Kidney (tissue), 14 donors: ENCODE results near the gene RAB34. TPM values are rescaled to one million over a fixed set of nuclear protein-coding genes. Genes with fewer than 3 reads are reported as not detected.

ENCODE experiments used
- DNase-seq, 5 donors: peaks; one replicate each; pipeline ENCODE4 v3.0.0-alpha.2; 2013 to 2020
- FAIRE-seq: peaks from 2 replicates; lab custom pipeline; 2012; peaks lifted over from hg19 to GRCh38; lab: Jason Lieb, UNC
- H3K27ac ChIP-seq, 2 donors: one replicate each; pipeline ENCODE4 v1.7.0; 2013; ENCODE audit warnings: low read depth in 2 of 2, low read length in 2 of 2, inconsistent platforms in 1 of 2
- H3K27me3 ChIP-seq: one replicate; pipeline ENCODE4 v1.7.1; 2013; ENCODE audit warnings: low read length, inconsistent platforms; ENCODE audit not compliant: control insufficient read depth, insufficient read depth
- H3K36me3 ChIP-seq, 3 donors: one replicate each; pipeline versions ENCODE4 v1.7.0 to v1.7.1; 2013; ENCODE audit warnings: low read length in 3 of 3, control low read depth in 1 of 3, inconsistent platforms in 1 of 3; ENCODE audit not compliant: insufficient read depth in 3 of 3, control insufficient read depth in 2 of 3
- H3K4me1 ChIP-seq, 3 donors: one replicate each; pipeline versions ENCODE4 v1.7.0 to v1.7.1; 2013; ENCODE audit warnings: low read length in 3 of 3, inconsistent platforms in 1 of 3, low read depth in 1 of 3; ENCODE audit not compliant: control insufficient read depth in 2 of 3, insufficient read depth in 2 of 3
- H3K4me3 ChIP-seq, 3 donors: one replicate each; pipeline versions ENCODE4 v1.7.0 to v1.8.1; 2013; ENCODE audit warnings: low read length in 3 of 3, control low read depth in 1 of 3, inconsistent platforms in 1 of 3
- H3K9ac ChIP-seq, 3 donors: one replicate each; pipeline versions ENCODE4 v1.7.0 to v1.7.1; 2013; ENCODE audit warnings: low read length in 3 of 3, control low read depth in 1 of 3, inconsistent platforms in 1 of 3
- H3K9me3 ChIP-seq, 3 donors: one replicate each; pipeline versions ENCODE4 v1.7.0 to v1.7.1; 2013; ENCODE audit warnings: low read length in 3 of 3, control low read depth in 1 of 3, inconsistent platforms in 1 of 3; ENCODE audit not compliant: control insufficient read depth in 2 of 3, insufficient read depth in 1 of 3
- CTCF ChIP-seq: IDR thresholded peaks from 3 replicates; pipeline ENCODE4 v1.5.1; 2012; ENCODE audit warnings: mild to moderate bottlenecking, moderate library complexity, borderline replicate concordance; ENCODE audit not compliant: insufficient read depth; ENCODE audit errors: extremely low read depth
- intact Hi-C: fragments of 100-400 bp; cut with DNase I; formaldehyde crosslinking; loops from one replicate; pipeline ENCODE4 v1.11.1; 2022
- polyA plus RNA-seq: library from polyadenylated mRNA; stranded (reverse); fragments of 350-450 nt; fragmentation: Illumina TruSeq; extraction: RNeasy Lipid Tissue Mini Kit (QIAGEN cat#74804); gene quantifications from one replicate; pipeline ENCODE4 v1.2.3, GENCODE V29; 2014; ENCODE audit warnings: low read depth, low replicate concordance; ENCODE audit not compliant: insufficient read depth
- total RNA-seq: library from RNA; stranded (reverse); fragmentation: NEBNext Ultra II Directional; extraction: Animal tissue kit (Norgen Biotek cat#: 25700); gene quantifications from one replicate; pipeline ENCODE4 v1.2.1, GENCODE V29; 2021
- donor health status: control.
- donor health status: control.
- donor health status: control.
- donor health status: control.
- donor health status: control.
- donor health status: DM: yes; HTN: yes; CAD: no.
- donor health status: Normal renal cell carcinoma (clear cell type).

Gene RAB34
- total and polyA plus RNA-seq, 2 donors from 2014 or later = 119 to 128 TPM

- Histone ChIP-seq H3K9ac (no peak overlapping the region), H3K4me3 (no peak overlapping the region), H3K4me1 (peaks cover 0 to 3% (median 0%) of the 10 kb centered on the region in 3 donors), H3K27me3 (no peaks in the 10 kb centered on the region), H3K27ac (no peak overlapping the region), H3K36me3 (peaks cover 17 to 82% (median 62%) of the 10 kb centered on the region in 3 donors), H3K9me3 (no peaks in the 10 kb centered on the region)
- DNase-seq = peak in 4 of 5 donors; percentile 20 to 75 (median 52)
- TF ChIP-seq CTCF = peak; percentile 32
- FAIRE-seq = no peak
- intact Hi-C loops = no loop called here
These were observed 32.7 kb downstream of the RAB34 start for GRCh38 chr17:28684963-28685362.

GRCh38 chr17:28682655-28683054 is 35.0 kb downstream of the RAB34 start:
- no peak for TF ChIP-seq CTCF
- intact Hi-C loops = no loop called here
- H3K36me3 ChIP-seq = peaks cover 19 to 77% (median 57%) of the 10 kb centered on the region in 3 donors
- no peak overlapping the region for H3K4me3 ChIP-seq
- DNase-seq = peak in 1 of 5 donors; percentile 36
- FAIRE-seq = no peak
- no peaks in the 10 kb centered on the region for H3K27me3 ChIP-seq
- H3K9ac ChIP-seq = peak overlapping the region in 1 of 3 donors; percentile 17
- H3K4me1 ChIP-seq = peaks cover 0 to 3% (median 0%) of the 10 kb centered on the region in 3 donors
- H3K27ac ChIP-seq = peak overlapping the region in 1 of 2 donors; percentile 11
- no peaks in the 10 kb centered on the region for H3K9me3 ChIP-seq

GRCh38 chr17:28675980-28676379 is 41.7 kb downstream of the RAB34 start:
- Histone ChIP-seq H3K4me1 (no peaks in the 10 kb centered on the region), H3K9me3 (no peaks in the 10 kb centered on the region), H3K27me3 (no peaks in the 10 kb centered on the region), H3K9ac (no peak overlapping the region), H3K27ac (no peak overlapping the region), H3K4me3 (no peak overlapping the region), H3K36me3 (peaks cover 12 to 82% (median 69%) of the 10 kb centered on the region in 3 donors)
- intact Hi-C loops = no loop called here
- FAIRE-seq (no peak), DNase-seq (peak in 1 of 5 donors; percentile 16)
- TF ChIP-seq CTCF = peak; percentile 24

GRCh38 chr17:28675490-28675889 is 42.2 kb downstream of the RAB34 start:
- H3K27me3 ChIP-seq = no peaks in the 10 kb centered on the region
- no peaks in the 10 kb centered on the region for H3K4me1 ChIP-seq
- FAIRE-seq (no peak), DNase-seq (no peak)
- H3K9ac ChIP-seq = no peak overlapping the region
- H3K27ac ChIP-seq = no peak overlapping the region
- intact Hi-C loops = no loop called here
- no peak for TF ChIP-seq CTCF
- H3K9me3 ChIP-seq = no peaks in the 10 kb centered on the region
- H3K4me3 ChIP-seq = no peak overlapping the region
- H3K36me3 ChIP-seq = peaks cover 14 to 79% (median 70%) of the 10 kb centered on the region in 3 donors
